NB4 (cell line): ENCODE data around the gene STX5.
A peak's percentile ranks its signal among the peaks of the same experiment; 100 is the strongest.
"Not testable (repeated sequence)": the region's sequence is repeated elsewhere in the genome, so short reads cannot be mapped to it uniquely, and the experiment has no call there.

Source experiments
- DNase-seq: peaks from one replicate; pipeline ENCODE4 v3.0.0; 2010; ENCODE audit warnings: low read depth
- H3K4me3 ChIP-seq: one replicate; pipeline ENCODE4 v1.5.1; 2011; ENCODE audit warnings: mild to moderate bottlenecking, low read depth, low read length, moderate library complexity
- CTCF ChIP-seq: IDR thresholded peaks from one replicate; pipeline ENCODE4 v1.5.1; 2012; ENCODE audit warnings: low read depth, low read length
- MAX ChIP-seq: IDR thresholded peaks from 2 replicates; pipeline ENCODE4 v1.6.1; 2011; ENCODE audit warnings: low read depth, low read length
- MYC ChIP-seq: IDR thresholded peaks from 2 replicates; pipeline ENCODE4 v1.6.1; 2011; ENCODE audit warnings: low read depth, low read length
- POLR2A ChIP-seq: IDR thresholded peaks from 2 replicates; pipeline ENCODE4 v1.6.1; 2011; ENCODE audit warnings: mild to moderate bottlenecking; ENCODE audit not compliant: insufficient read length; ENCODE audit errors: extremely low read depth

STX5 gene

GRCh38 chr11:62875698-62876478 is 44.0 kb upstream of the STX5 start:
- no peak for DNase-seq
- no peak overlapping the region for H3K4me3 ChIP-seq
- TF ChIP-seq POLR2A (no peak), MYC (no peak), CTCF (no peak), MAX (no peak)

GRCh38 chr11:62874851-62875250 is 43.0 kb upstream of the STX5 start:
- no peak overlapping the region for H3K4me3 ChIP-seq
- TF ChIP-seq CTCF (no peak), MAX (no peak), POLR2A (no peak), MYC (no peak)
- no peak for DNase-seq

- TF ChIP-seq POLR2A, result no peak
- TF ChIP-seq CTCF, result no peak
- TF ChIP-seq MYC, result no peak
- no peak for TF ChIP-seq MAX
- DNase-seq, result no peak
- no peak overlapping the region for H3K4me3 ChIP-seq
Observed at GRCh38 chr11:62865635-62866034, 33.8 kb upstream of the STX5 start.

- DNase-seq, result no peak
- TF ChIP-seq MYC (no peak), MAX (no peak), CTCF (no peak), POLR2A (no peak)
Observed at GRCh38 chr11:62863687-62864335, 32.0 kb upstream of the STX5 start.

GRCh38 chr11:62861564-62862192 is 29.8 kb upstream of the STX5 start:
- not testable (repeated sequence) for DNase-seq, H3K4me3 ChIP-seq

More at GRCh38 chr11:62863687-62864335, 32.0 kb upstream of the STX5 start:
- no peak overlapping the region for H3K4me3 ChIP-seq

GRCh38 chr11:62860835-62861563 is 29.1 kb upstream of the STX5 start:
- TF ChIP-seq MYC (no peak), MAX (no peak), CTCF (no peak), POLR2A (no peak)

GRCh38 chr11:62859281-62859703 is 27.4 kb upstream of the STX5 start:
- H3K4me3 ChIP-seq, DNase-seq: not testable (repeated sequence)

More at GRCh38 chr11:62860835-62861563, 29.1 kb upstream of the STX5 start:
- no peak overlapping the region for H3K4me3 ChIP-seq
- DNase-seq, result peak; percentile 58
